ENCODE results near the gene BDKRB2. TPM values are rescaled to one million over a fixed set of nuclear protein-coding genes. Genes with fewer than 3 reads are reported as not detected.

Gene BDKRB2
- total RNA-seq, 1 donor from 2014 or later: 0.70 TPM

GRCh38 chr14:96279564-96279963, 74.9 kb downstream of the BDKRB2 start:
- Histone ChIP-seq H3K4me3 (ENCODE audit: insufficient read depth, low read depth, low read length) (no peak overlapping the region), H3K36me3 (ENCODE audit: insufficient read depth, low read length) (no peaks in the 10 kb centered on the region), H2AFZ (ENCODE audit: low read depth, low read length) (no peak overlapping the region), H3K9me3 (ENCODE audit: insufficient read depth, low read depth, low read length) (peaks cover 4% of the 10 kb centered on the region), H3K79me2 (ENCODE audit: insufficient read depth, low read length) (no peaks in the 10 kb centered on the region), H3K4me2 (ENCODE audit: low read length) (no peak overlapping the region), H4K20me1 (ENCODE audit: insufficient read depth, low read length) (peaks cover 4% of the 10 kb centered on the region), H3K4me1 (ENCODE audit: insufficient read depth, low read length) (peaks cover 5% of the 10 kb centered on the region), H3K27ac (ENCODE audit: low read depth, low read length) (no peak overlapping the region), H3K27me3 (ENCODE audit: insufficient read depth, low read length) (no peaks in the 10 kb centered on the region), H3K9ac (ENCODE audit: low read length) (no peak overlapping the region)
- peaks cover 23% of the 10 kb centered on the region for H3K4me1 Mint-ChIP-seq (ENCODE audit: low read depth, unreplicated experiment)
- TF ChIP-seq EZH2 (IDR thresholded peaks at IDR 0.05; ENCODE audit: insufficient read depth, low read length) (no peak), CTCF (IDR thresholded peaks at IDR 0.05; ENCODE audit: insufficient read depth, low read depth, low read length) (no peak)
- DNase-seq (ENCODE audit: low read depth): no peak
- no peak overlapping the region for H3K4me3 Mint-ChIP-seq (ENCODE audit: unreplicated experiment)
- peaks cover 6% of the 10 kb centered on the region for H3K36me3 Mint-ChIP-seq (ENCODE audit: low read depth, unreplicated experiment)
- H3K27me3 Mint-ChIP-seq (ENCODE audit: low read depth, unreplicated experiment): no peaks in the 10 kb centered on the region
- H3K9me3 Mint-ChIP-seq (ENCODE audit: unreplicated experiment): peaks cover 6% of the 10 kb centered on the region
- peak overlapping the region; percentile 3 for H3K27ac Mint-ChIP-seq (ENCODE audit: unreplicated experiment)
- FAIRE-seq: no peak

GRCh38 chr14:96280104-96280503, 75.5 kb downstream of the BDKRB2 start:
- no peaks in the 10 kb centered on the region for H3K27me3 Mint-ChIP-seq (ENCODE audit: low read depth, unreplicated experiment)
- H3K4me1 Mint-ChIP-seq (ENCODE audit: low read depth, unreplicated experiment): peaks cover 17% of the 10 kb centered on the region

More at GRCh38 chr14:96280104-96280503, 75.5 kb downstream of the BDKRB2 start:
- FAIRE-seq (no peak), DNase-seq (ENCODE audit: low read depth) (no peak)
- H3K9ac ChIP-seq (ENCODE audit: low read length): no peak overlapping the region
- H3K36me3 ChIP-seq (ENCODE audit: insufficient read depth, low read length): no peaks in the 10 kb centered on the region
- Mint-ChIP-seq H3K36me3 (ENCODE audit: low read depth, unreplicated experiment) (peaks cover 6% of the 10 kb centered on the region), H3K27ac (ENCODE audit: unreplicated experiment) (peak overlapping the region; percentile 30), H3K9me3 (ENCODE audit: unreplicated experiment) (peaks cover 6% of the 10 kb centered on the region), H3K4me3 (ENCODE audit: unreplicated experiment) (peak overlapping the region; percentile 36)
- peaks cover 4% of the 10 kb centered on the region for H3K4me1 ChIP-seq (ENCODE audit: insufficient read depth, low read length)
- H4K20me1 ChIP-seq (ENCODE audit: insufficient read depth, low read length): peaks cover 4% of the 10 kb centered on the region
- no peak overlapping the region for H2AFZ ChIP-seq (ENCODE audit: low read depth, low read length)
- TF ChIP-seq EZH2 (IDR thresholded peaks at IDR 0.05; ENCODE audit: insufficient read depth, low read length) (no peak), CTCF (IDR thresholded peaks at IDR 0.05; ENCODE audit: insufficient read depth, low read depth, low read length) (no peak)
- H3K4me3 ChIP-seq (ENCODE audit: insufficient read depth, low read depth, low read length): no peak overlapping the region
- H3K27me3 ChIP-seq (ENCODE audit: insufficient read depth, low read length): no peaks in the 10 kb centered on the region
- no peaks in the 10 kb centered on the region for H3K79me2 ChIP-seq (ENCODE audit: insufficient read depth, low read length)
- H3K9me3 ChIP-seq (ENCODE audit: insufficient read depth, low read depth, low read length): peaks cover 4% of the 10 kb centered on the region
- no peak overlapping the region for H3K27ac ChIP-seq (ENCODE audit: low read depth, low read length)
- H3K4me2 ChIP-seq (ENCODE audit: low read length): no peak overlapping the region

Data from astrocyte (in vitro differentiated cells and primary cell).